BLaER1 (cell line): ENCODE results near the gene SERPINA5.

Source experiments
- H3K27ac ChIP-seq: shearing (Covaris generic); formaldehyde crosslinking; 2 replicates; pipeline ENCODE4 v1.8.1; 2022
- H3K27me3 ChIP-seq: shearing (Covaris generic); formaldehyde crosslinking; 2 replicates; pipeline ENCODE4 v1.8.1; 2022
- H3K36me3 ChIP-seq: shearing (Covaris generic); formaldehyde crosslinking; 2 replicates; pipeline ENCODE4 v1.8.1; 2022
- H3K4me1 ChIP-seq: shearing (Covaris generic); formaldehyde crosslinking; 2 replicates; pipeline ENCODE4 v1.8.1; 2022
- H3K4me2 ChIP-seq: shearing (Covaris generic); formaldehyde crosslinking; 2 replicates; pipeline ENCODE4 v1.8.1; 2022
- H3K4me3 ChIP-seq: shearing (Covaris generic); formaldehyde crosslinking; 2 replicates; pipeline ENCODE4 v1.8.1; 2022
- H3K9ac ChIP-seq: shearing (Covaris generic); formaldehyde crosslinking; 2 replicates; pipeline ENCODE4 v1.8.1; 2022
- H3K9me3 ChIP-seq: shearing (Covaris generic); formaldehyde crosslinking; 2 replicates; pipeline ENCODE4 v1.8.1; 2022
- H4K20me1 ChIP-seq: shearing (Covaris generic); formaldehyde crosslinking; 2 replicates; pipeline ENCODE4 v1.8.1; 2022
- Cebpa-rat ChIP-seq: shearing (Covaris generic); IDR thresholded peaks from 2 replicates; pipeline ENCODE4 v1.8.1; 2022

Gene SERPINA5

GRCh38 chr14:94612580-94613554 lies 31.6 kb downstream of the SERPINA5 start:
- TF ChIP-seq Cebpa-rat = no peak
- peaks cover 9% of the 10 kb centered on the region for H3K9me3 ChIP-seq
- no peaks in the 10 kb centered on the region for H3K27me3 ChIP-seq
- no peak overlapping the region for H3K4me2 ChIP-seq
- no peaks in the 10 kb centered on the region for H3K36me3 ChIP-seq
- no peaks in the 10 kb centered on the region for H4K20me1 ChIP-seq
- no peak overlapping the region for H3K9ac ChIP-seq
- no peak overlapping the region for H3K4me3 ChIP-seq
- no peaks in the 10 kb centered on the region for H3K4me1 ChIP-seq
- no peak overlapping the region for H3K27ac ChIP-seq

GRCh38 chr14:94613720-94614644 lies 32.8 kb downstream of the SERPINA5 start:
- Histone ChIP-seq H3K4me2 (no peak overlapping the region), H3K4me1 (no peaks in the 10 kb centered on the region), H3K27me3 (no peaks in the 10 kb centered on the region), H4K20me1 (no peaks in the 10 kb centered on the region), H3K9ac (no peak overlapping the region), H3K36me3 (no peaks in the 10 kb centered on the region), H3K4me3 (no peak overlapping the region), H3K27ac (no peak overlapping the region), H3K9me3 (peaks cover 20% of the 10 kb centered on the region)
- TF ChIP-seq Cebpa-rat = no peak

GRCh38 chr14:94614802-94615201 lies 33.6 kb downstream of the SERPINA5 start:
- no peaks in the 10 kb centered on the region for H4K20me1 ChIP-seq
- no peak for TF ChIP-seq Cebpa-rat
- H3K9me3 ChIP-seq = peaks cover 28% of the 10 kb centered on the region
- H3K27me3 ChIP-seq = no peaks in the 10 kb centered on the region
- no peak overlapping the region for H3K4me3 ChIP-seq
- H3K36me3 ChIP-seq = no peaks in the 10 kb centered on the region
- H3K27ac ChIP-seq = no peak overlapping the region
- no peaks in the 10 kb centered on the region for H3K4me1 ChIP-seq
- no peak overlapping the region for H3K9ac ChIP-seq
- H3K4me2 ChIP-seq = no peak overlapping the region

- peaks cover 28% of the 10 kb centered on the region for H3K9me3 ChIP-seq
- H3K4me3 ChIP-seq = no peak overlapping the region
- no peak overlapping the region for H3K9ac ChIP-seq
- no peak for TF ChIP-seq Cebpa-rat
- no peaks in the 10 kb centered on the region for H3K4me1 ChIP-seq
- no peaks in the 10 kb centered on the region for H4K20me1 ChIP-seq
- H3K27me3 ChIP-seq = no peaks in the 10 kb centered on the region
- H3K36me3 ChIP-seq = no peaks in the 10 kb centered on the region
- H3K4me2 ChIP-seq = no peak overlapping the region
- H3K27ac ChIP-seq = no peak overlapping the region
Observed at GRCh38 chr14:94615254-94615653, 34.0 kb downstream of the SERPINA5 start.

GRCh38 chr14:94615823-94616570 lies 34.8 kb downstream of the SERPINA5 start:
- Histone ChIP-seq H3K27ac (no peak overlapping the region), H3K4me3 (no peak overlapping the region), H3K9ac (no peak overlapping the region), H3K36me3 (no peaks in the 10 kb centered on the region), H4K20me1 (no peaks in the 10 kb centered on the region), H3K4me1 (no peaks in the 10 kb centered on the region), H3K4me2 (no peak overlapping the region), H3K9me3 (peaks cover 28% of the 10 kb centered on the region), H3K27me3 (no peaks in the 10 kb centered on the region)
- TF ChIP-seq Cebpa-rat = no peak

GRCh38 chr14:94617366-94617941 lies 36.2 kb downstream of the SERPINA5 start:
- Histone ChIP-seq H3K36me3 (no peaks in the 10 kb centered on the region), H3K4me1 (no peaks in the 10 kb centered on the region), H3K4me2 (no peak overlapping the region), H4K20me1 (no peaks in the 10 kb centered on the region), H3K4me3 (no peak overlapping the region), H3K9ac (no peak overlapping the region), H3K9me3 (peaks cover 28% of the 10 kb centered on the region), H3K27me3 (no peaks in the 10 kb centered on the region), H3K27ac (no peak overlapping the region)
- no peak for TF ChIP-seq Cebpa-rat

GRCh38 chr14:94617988-94618822 lies 37.0 kb downstream of the SERPINA5 start:
- TF ChIP-seq Cebpa-rat = no peak
- no peaks in the 10 kb centered on the region for H3K27me3 ChIP-seq
- H3K4me2 ChIP-seq = no peak overlapping the region
- H3K27ac ChIP-seq = no peak overlapping the region
- no peak overlapping the region for H3K4me3 ChIP-seq
- H3K9ac ChIP-seq = no peak overlapping the region
- no peaks in the 10 kb centered on the region for H4K20me1 ChIP-seq
- no peaks in the 10 kb centered on the region for H3K36me3 ChIP-seq
- no peaks in the 10 kb centered on the region for H3K4me1 ChIP-seq
- peaks cover 28% of the 10 kb centered on the region for H3K9me3 ChIP-seq

GRCh38 chr14:94619297-94619696 lies 38.1 kb downstream of the SERPINA5 start:
- H3K4me3 ChIP-seq = no peak overlapping the region
- no peaks in the 10 kb centered on the region for H3K27me3 ChIP-seq
- H4K20me1 ChIP-seq = no peaks in the 10 kb centered on the region
- no peaks in the 10 kb centered on the region for H3K4me1 ChIP-seq
- no peak for TF ChIP-seq Cebpa-rat
- no peaks in the 10 kb centered on the region for H3K36me3 ChIP-seq
- no peak overlapping the region for H3K4me2 ChIP-seq
- peaks cover 28% of the 10 kb centered on the region for H3K9me3 ChIP-seq
- H3K9ac ChIP-seq = no peak overlapping the region
- no peak overlapping the region for H3K27ac ChIP-seq
